ENCODE data around the gene CGB8. TPM values are rescaled to one million over a fixed set of nuclear protein-coding genes. Genes with fewer than 3 reads are reported as not detected.
"Not testable (repeated sequence)": the region's sequence is repeated elsewhere in the genome, so short reads cannot be mapped to it uniquely, and the experiment has no call there.

CGB8 gene
- total RNA-seq, 1 donor, result not detected

DNA sequence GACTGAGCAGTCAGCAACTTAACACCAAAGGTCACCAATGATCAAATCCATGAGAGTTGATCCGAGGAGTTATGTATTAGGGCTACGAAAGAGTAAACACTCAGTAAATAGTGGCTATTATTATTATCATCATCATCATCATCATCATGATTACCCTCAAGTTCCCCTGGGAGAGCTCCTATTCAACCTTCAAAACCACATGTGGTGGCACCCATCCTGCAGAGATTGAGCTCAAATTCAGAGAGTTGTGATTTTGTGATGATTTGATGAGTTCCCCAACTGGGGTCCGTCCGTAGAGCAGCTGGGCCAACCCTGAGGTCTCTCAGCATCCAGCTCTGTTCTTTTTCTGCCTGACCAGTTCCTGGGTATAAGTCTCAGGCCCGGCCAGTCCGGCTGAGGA lies 23.8 kb downstream of the CGB8 start:
- not testable (repeated sequence) for H3K9me3 ChIP-seq (ENCODE audit: low read depth, low read length); H3K4me1 ChIP-seq (ENCODE audit: insufficient read depth, low read length); H3K4me3 ChIP-seq (ENCODE audit: low read length); H3K27me3 ChIP-seq (ENCODE audit: insufficient read depth, low read length)

DNA sequence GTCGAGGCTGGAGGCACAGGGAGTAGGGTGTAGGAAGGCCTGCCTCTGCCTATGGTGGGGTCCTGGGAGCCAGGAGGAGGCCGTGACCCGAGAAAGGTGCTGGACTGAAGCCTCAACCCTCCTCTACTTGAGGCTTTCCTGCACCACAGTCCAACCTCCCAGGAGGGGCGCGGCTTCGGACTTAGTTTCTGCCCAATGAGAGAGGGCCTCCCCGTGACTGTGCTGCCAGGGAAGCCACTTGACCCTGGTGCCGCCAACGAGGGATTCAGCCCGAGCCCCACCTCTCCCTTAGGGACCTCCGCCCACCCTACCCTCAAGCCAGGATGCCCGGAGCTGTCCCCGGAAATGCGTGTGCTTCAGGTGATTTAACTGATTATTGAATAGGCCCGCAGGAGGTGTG lies 24.7 kb downstream of the CGB8 start, which contains the start of gene CGB3:
CGB3 (minus strand) TSS at position 101 of the 400 bp plus-strand sequence. CDS start 362 bp downstream, outside the sequence.
- H3K9me3 ChIP-seq (ENCODE audit: low read depth, low read length); H3K27me3 ChIP-seq (ENCODE audit: insufficient read depth, low read length); H3K4me1 ChIP-seq (ENCODE audit: insufficient read depth, low read length); H3K4me3 ChIP-seq (ENCODE audit: low read length): not testable (repeated sequence)

- Histone ChIP-seq H3K4me3 (ENCODE audit: low read length) (no peak overlapping the region), H3K27me3 (ENCODE audit: insufficient read depth, low read length) (peaks cover 14% of the 10 kb centered on the region), H3K4me1 (ENCODE audit: insufficient read depth, low read length) (peaks cover 22% of the 10 kb centered on the region), H3K9me3 (ENCODE audit: low read depth, low read length) (no peaks in the 10 kb centered on the region)
These were observed 26.8 kb downstream of the CGB8 start for GRCh38 chr19:49022116-49022515.

- peaks cover 14% of the 10 kb centered on the region for H3K27me3 ChIP-seq (ENCODE audit: insufficient read depth, low read length)
- peaks cover 22% of the 10 kb centered on the region for H3K4me1 ChIP-seq (ENCODE audit: insufficient read depth, low read length)
- no peaks in the 10 kb centered on the region for H3K9me3 ChIP-seq (ENCODE audit: low read depth, low read length)
- no peak overlapping the region for H3K4me3 ChIP-seq (ENCODE audit: low read length)
These were observed 27.7 kb downstream of the CGB8 start for GRCh38 chr19:49020931-49021895.

DNA sequence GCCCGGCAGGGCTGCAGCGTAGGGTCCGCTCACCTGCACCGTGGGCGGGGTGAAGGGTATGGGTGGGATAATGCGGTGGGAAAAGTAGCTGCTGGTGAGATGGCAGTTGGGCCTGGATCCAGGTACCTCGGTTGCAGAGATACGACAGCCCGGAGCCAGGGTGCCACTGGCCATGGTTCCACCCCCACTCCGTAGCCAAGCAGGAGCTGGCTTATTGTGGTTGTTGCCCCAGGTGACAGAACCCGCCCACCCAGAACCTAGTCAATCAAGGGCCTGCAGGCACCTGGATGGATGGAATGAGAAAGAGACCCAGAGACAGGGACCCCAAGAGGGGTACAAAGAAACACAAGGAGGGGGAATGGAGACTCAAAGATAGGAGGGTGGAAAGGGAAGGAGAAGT lies 28.6 kb downstream of the CGB8 start:
- Histone ChIP-seq H3K9me3 (ENCODE audit: low read depth, low read length) (no peaks in the 10 kb centered on the region), H3K4me1 (ENCODE audit: insufficient read depth, low read length) (peaks cover 22% of the 10 kb centered on the region), H3K4me3 (ENCODE audit: low read length) (no peak overlapping the region), H3K27me3 (ENCODE audit: insufficient read depth, low read length) (peaks cover 14% of the 10 kb centered on the region)

GRCh38 chr19:49019242-49019932 lies 29.5 kb downstream of the CGB8 start:
- no peak overlapping the region for H3K4me3 ChIP-seq (ENCODE audit: low read length)
- peaks cover 22% of the 10 kb centered on the region for H3K4me1 ChIP-seq (ENCODE audit: insufficient read depth, low read length)
- H3K27me3 ChIP-seq (ENCODE audit: insufficient read depth, low read length), result peaks cover 14% of the 10 kb centered on the region
- no peaks in the 10 kb centered on the region for H3K9me3 ChIP-seq (ENCODE audit: low read depth, low read length)

DNA sequence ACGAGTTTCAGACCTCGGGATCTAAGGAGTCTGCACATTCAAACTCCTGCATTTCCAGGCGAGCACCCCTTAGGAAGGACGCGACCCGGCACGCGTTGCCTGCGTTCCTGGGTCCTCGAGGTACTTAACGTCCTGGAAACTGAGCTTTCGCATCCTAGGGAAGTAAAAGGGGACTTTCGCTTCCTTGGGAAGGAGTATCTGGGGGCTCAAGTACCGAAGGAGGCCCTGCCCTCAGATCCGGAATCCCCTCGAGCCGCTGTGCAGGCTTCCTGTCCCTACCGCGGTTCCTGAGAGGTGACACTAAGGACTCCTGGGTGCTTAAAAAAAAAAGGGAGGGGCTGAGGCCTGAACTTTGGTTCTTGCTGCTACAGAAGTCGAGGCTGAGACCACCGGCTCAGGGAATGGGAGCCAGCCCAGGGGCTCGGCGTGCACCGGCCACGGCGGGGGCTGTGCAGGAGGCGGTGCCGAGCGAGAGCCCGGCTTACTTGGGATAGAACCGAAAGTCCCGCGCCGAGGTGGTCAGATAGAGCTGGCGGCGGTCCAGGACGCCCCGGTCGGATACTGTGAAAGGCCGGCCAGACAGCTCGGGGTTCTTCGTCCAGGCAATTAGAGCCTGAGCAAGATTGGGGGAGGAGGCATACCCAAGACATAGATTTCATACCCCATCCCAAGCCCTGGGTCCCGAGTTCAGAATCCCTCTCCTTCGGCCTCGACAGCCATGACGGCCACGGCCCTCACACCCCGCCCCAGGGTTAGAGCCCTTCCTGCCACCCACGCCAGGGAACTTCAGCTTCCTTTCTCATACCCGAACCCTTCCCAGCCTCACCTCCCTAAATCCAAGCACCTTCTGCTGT lies 30.3 kb downstream of the CGB8 start:
- H3K9me3 ChIP-seq (ENCODE audit: low read depth, low read length), result not testable (repeated sequence)
- Histone ChIP-seq H3K4me3 (ENCODE audit: low read length) (peak overlapping the region; percentile 32), H3K4me1 (ENCODE audit: insufficient read depth, low read length) (peaks cover 22% of the 10 kb centered on the region), H3K27me3 (ENCODE audit: insufficient read depth, low read length) (peaks cover 14% of the 10 kb centered on the region)

DNA sequence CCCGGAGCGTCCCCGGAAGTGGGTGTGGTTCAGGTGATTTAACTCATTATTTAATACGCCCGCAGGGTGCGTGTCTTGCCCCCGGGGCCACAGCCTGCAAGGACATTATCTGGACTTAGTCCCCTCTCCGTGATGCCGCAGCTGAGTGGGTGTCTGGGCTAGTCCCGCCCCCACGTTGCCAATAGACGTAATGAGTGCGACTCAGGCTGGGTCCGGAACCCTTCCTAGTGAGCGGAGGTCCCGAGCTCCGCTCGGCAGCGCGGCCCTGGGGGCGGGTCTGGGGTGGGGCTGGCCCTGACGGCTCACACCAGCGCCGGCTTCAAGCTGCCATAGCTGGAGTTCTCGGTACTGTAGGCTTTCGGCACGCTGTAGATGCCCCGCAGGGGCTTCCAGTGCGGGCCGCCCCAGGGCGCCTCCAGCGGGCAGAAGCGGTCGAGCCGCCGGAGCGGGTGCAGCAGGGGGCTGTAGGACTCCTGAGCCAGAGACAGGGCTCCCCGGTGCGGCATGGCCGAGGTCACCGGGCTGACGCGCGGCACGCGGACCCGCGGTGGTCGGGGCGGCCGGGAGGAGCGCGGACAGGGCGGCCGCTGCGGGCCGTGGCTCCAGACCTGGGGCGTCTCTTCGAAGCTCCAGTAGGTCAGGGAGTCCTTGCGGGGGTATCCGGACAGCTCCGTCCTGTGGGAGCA lies 31.1 kb downstream of the CGB8 start:
- H3K4me3 ChIP-seq (ENCODE audit: low read length), result peak overlapping the region; percentile 32
- no peaks in the 10 kb centered on the region for H3K9me3 ChIP-seq (ENCODE audit: low read depth, low read length)
- peaks cover 22% of the 10 kb centered on the region for H3K4me1 ChIP-seq (ENCODE audit: insufficient read depth, low read length)
- H3K27me3 ChIP-seq (ENCODE audit: insufficient read depth, low read length), result peaks cover 14% of the 10 kb centered on the region

DNA sequence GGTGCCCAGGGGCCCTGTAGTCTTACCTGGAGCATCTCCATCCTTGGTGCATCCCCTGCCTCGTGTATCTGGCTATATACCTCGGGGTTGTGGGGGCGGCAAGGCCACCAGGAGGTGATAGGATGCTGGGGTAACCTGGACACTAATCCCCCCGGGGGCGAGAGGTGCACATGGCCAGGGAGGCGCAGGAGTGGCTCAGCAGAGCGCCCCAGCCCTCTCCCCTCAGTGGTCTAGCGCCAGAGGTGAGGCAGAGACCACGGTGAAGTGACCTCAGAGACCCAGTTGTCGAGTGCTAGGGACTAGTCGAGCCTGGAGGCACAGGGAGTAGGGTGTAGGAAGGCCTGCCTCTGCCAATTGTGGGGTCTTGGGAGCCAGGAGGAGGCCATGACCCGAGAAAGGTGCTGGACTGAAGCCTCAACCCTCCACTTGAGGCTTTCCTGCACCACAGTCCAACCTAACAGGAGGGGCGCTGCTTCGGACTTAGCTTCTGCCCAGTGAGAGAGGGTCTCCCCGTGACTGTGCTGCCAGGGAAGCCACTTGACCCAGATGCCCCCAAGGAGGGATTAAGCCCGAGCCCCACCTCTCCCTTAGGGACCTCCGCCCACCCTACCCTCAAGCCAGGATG lies 31.8 kb downstream of the CGB8 start, which contains the start of gene LHB:
LHB (minus strand) TSS at position 51 of the 625 bp plus-strand sequence; CDS start at position 41, 10 bp downstream.
- Histone ChIP-seq H3K4me1 (ENCODE audit: insufficient read depth, low read length) (peaks cover 22% of the 10 kb centered on the region), H3K9me3 (ENCODE audit: low read depth, low read length) (no peaks in the 10 kb centered on the region), H3K4me3 (ENCODE audit: low read length) (peak within 1 kb of the TSS; percentile 32), H3K27me3 (ENCODE audit: insufficient read depth, low read length) (peaks cover 14% of the 10 kb centered on the region)

DNA sequence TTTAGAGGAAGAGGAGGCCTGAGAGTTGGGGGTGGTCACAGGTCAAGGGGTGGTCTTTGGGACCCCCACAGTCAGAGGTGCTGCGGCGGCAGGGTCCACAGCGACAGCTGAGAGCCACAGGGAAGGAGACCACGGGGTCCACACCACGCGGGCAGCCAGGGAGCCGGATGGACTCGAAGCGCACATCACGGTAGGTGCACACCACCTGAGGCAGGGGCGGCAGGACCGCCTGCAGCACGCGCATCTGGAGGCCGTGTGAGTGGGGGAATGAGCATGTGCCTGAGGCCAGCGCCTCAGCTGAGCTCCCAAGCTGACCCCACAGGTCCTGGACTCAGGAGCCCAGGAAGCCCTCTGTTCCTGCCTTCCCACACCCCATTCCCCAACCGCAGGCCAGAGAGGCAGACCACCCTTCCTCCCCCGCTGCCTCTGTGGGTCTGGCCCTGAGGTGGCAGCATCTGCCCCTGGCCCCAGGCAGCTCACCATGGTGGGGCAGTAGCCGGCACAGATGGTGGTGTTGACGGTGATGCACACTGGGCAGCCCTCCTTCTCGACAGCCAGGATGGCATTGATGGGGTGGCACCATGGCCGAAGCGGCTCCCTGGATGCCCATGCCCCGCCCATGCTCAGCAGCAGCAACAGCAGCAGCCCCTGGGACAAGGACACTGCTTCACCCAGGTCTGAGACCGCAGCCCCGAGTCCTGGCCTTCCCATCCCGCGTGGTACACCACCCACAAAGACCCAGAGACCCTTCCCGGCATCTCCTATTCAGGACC lies 32.7 kb downstream of the CGB8 start:
- Histone ChIP-seq H3K4me3 (ENCODE audit: low read length) (no peak overlapping the region), H3K27me3 (ENCODE audit: insufficient read depth, low read length) (peaks cover 14% of the 10 kb centered on the region), H3K9me3 (ENCODE audit: low read depth, low read length) (no peaks in the 10 kb centered on the region), H3K4me1 (ENCODE audit: insufficient read depth, low read length) (peaks cover 22% of the 10 kb centered on the region)

DNA sequence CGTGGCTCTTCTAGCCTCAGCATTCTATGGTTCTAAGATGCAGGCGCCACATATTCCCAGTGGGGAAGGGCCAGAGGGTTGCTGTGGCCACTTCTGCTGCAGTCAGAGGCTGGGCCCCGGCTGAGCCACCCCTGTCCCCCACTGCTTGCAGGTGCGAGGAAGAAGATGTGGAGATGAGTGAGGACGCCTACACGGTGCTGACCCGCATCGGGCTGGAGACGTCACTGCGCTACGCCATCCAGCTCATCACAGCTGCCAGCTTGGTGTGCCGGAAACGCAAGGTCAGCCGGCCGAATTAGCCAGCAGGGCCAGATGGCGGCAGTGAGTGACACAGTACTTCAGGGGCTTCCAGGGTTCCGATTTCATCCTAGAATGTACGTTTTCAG lies 34.0 kb downstream of the CGB8 start:
- no peak overlapping the region for H3K4me3 ChIP-seq (ENCODE audit: low read length)
- peaks cover 11% of the 10 kb centered on the region for H3K27me3 ChIP-seq (ENCODE audit: insufficient read depth, low read length)
- H3K4me1 ChIP-seq (ENCODE audit: insufficient read depth, low read length), result peaks cover 22% of the 10 kb centered on the region
- no peaks in the 10 kb centered on the region for H3K9me3 ChIP-seq (ENCODE audit: low read depth, low read length)

- H3K4me3 ChIP-seq (ENCODE audit: low read length), result no peak overlapping the region
- H3K4me1 ChIP-seq (ENCODE audit: insufficient read depth, low read length), result peaks cover 19% of the 10 kb centered on the region
- peaks cover 7% of the 10 kb centered on the region for H3K27me3 ChIP-seq (ENCODE audit: insufficient read depth, low read length)
- no peaks in the 10 kb centered on the region for H3K9me3 ChIP-seq (ENCODE audit: low read depth, low read length)
These were observed 34.6 kb downstream of the CGB8 start for GRCh38 chr19:49014123-49014869.

GRCh38 chr19:49011194-49011593 lies 37.7 kb downstream of the CGB8 start:
- Histone ChIP-seq H3K27me3 (ENCODE audit: insufficient read depth, low read length) (no peaks in the 10 kb centered on the region), H3K4me3 (ENCODE audit: low read length) (no peak overlapping the region), H3K4me1 (ENCODE audit: insufficient read depth, low read length) (no peaks in the 10 kb centered on the region), H3K9me3 (ENCODE audit: low read depth, low read length) (no peaks in the 10 kb centered on the region)
